Mesendoderm (in vitro differentiated cells): ENCODE measurements around the gene TRABD2B.

Experiments used
- DNase-seq: peaks from one replicate; pipeline ENCODE4 v3.0.0; 2013
- H2AK5ac ChIP-seq: 2 replicates; pipeline ENCODE4 v1.6.1; 2013; ENCODE audit warnings: low read length, inconsistent platforms
- H2BK120ac ChIP-seq: 2 replicates; pipeline ENCODE4 v1.6.1; 2013; ENCODE audit warnings: low read depth, mild to moderate bottlenecking, low read length, moderate library complexity, mixed read lengths
- H2BK15ac ChIP-seq: replicated peaks from 2 replicates; pipeline ENCODE4 v1.6.1; 2013; ENCODE audit warnings: low read depth, mild to moderate bottlenecking, moderate library complexity
- H2BK5ac ChIP-seq: 2 replicates; pipeline ENCODE4 v1.6.1; 2013; ENCODE audit warnings: low read length, inconsistent platforms
- H3K18ac ChIP-seq: 2 replicates; pipeline ENCODE4 v1.6.1; 2013; ENCODE audit warnings: mild to moderate bottlenecking, low read length, mixed read lengths
- H3K23ac ChIP-seq: one replicate; pipeline ENCODE4 v1.6.1; 2013; ENCODE audit warnings: low read length
- H3K27ac ChIP-seq: 2 replicates; pipeline ENCODE4 v1.5.1; 2013; ENCODE audit warnings: low read depth, mild to moderate bottlenecking, inconsistent platforms, low read length, moderate library complexity
- H3K27me3 ChIP-seq: 2 replicates; pipeline ENCODE4 v1.6.1; 2013; ENCODE audit warnings: low read length, control low read depth, mild to moderate bottlenecking, inconsistent platforms; ENCODE audit not compliant: insufficient read depth, poor library complexity
- H3K36me3 ChIP-seq: 2 replicates; pipeline ENCODE4 v1.6.1; 2013; ENCODE audit warnings: low read length, inconsistent platforms; ENCODE audit not compliant: control insufficient read depth, insufficient read depth
- H3K4ac ChIP-seq: one replicate; pipeline ENCODE4 v1.6.1; 2013; ENCODE audit warnings: low read depth, mild to moderate bottlenecking, low read length, moderate library complexity
- H3K4me1 ChIP-seq: 2 replicates; pipeline ENCODE4 v1.6.1; 2013; ENCODE audit warnings: low read depth, low read length, inconsistent platforms; ENCODE audit not compliant: control insufficient read depth
- H3K4me2 ChIP-seq: 2 replicates; pipeline ENCODE4 v1.6.1; 2013; ENCODE audit warnings: low read length
- H3K4me3 ChIP-seq: 2 replicates; pipeline ENCODE4 v1.5.1; 2013; ENCODE audit warnings: mild to moderate bottlenecking, low read length
- H3K56ac ChIP-seq: one replicate; pipeline ENCODE4 v1.6.1; 2013; ENCODE audit warnings: low read length
- H3K79me1 ChIP-seq: 2 replicates; pipeline ENCODE4 v1.6.1; 2013; ENCODE audit warnings: low read length, inconsistent platforms
- H3K79me2 ChIP-seq: 2 replicates; pipeline ENCODE4 v1.6.1; 2013; ENCODE audit warnings: mild to moderate bottlenecking, low read length; ENCODE audit not compliant: control insufficient read depth, insufficient read depth
- H3K9ac ChIP-seq: 2 replicates; pipeline ENCODE4 v1.6.1; 2013; ENCODE audit warnings: low read length, inconsistent platforms
- H4K5ac ChIP-seq: one replicate; pipeline ENCODE4 v1.6.1; 2013; ENCODE audit warnings: low read length
- H4K8ac ChIP-seq: one replicate; pipeline ENCODE4 v1.6.1; 2013; ENCODE audit warnings: low read depth, mild to moderate bottlenecking, control low read depth, low read length, moderate library complexity
- WGBS: extraction: QIAGEN DNeasy Blood & Tissue Kit; methylation state at CpG from one replicate; pipeline ENCODE4 v1.1.7; 2013; ENCODE audit warnings: low lambda C conversion rate, missing lambda C conversion rate; ENCODE audit not compliant: insufficient coverage; ENCODE audit errors: extremely low coverage; 5-methylcytosine and 5-hydroxymethylcytosine counted together

The TRABD2B gene

GRCh38 chr1:47843059-47843458, 154.1 kb downstream of the TRABD2B start:
- no CpG with 5 or more reads among the region's 6 CpGs for WGBS
- no peaks in the 10 kb centered on the region for H3K4me1 ChIP-seq

GRCh38 chr1:47842228-47842919, 154.8 kb downstream of the TRABD2B start:
- no CpG with 5 or more reads among the region's 5 CpGs for WGBS

More at GRCh38 chr1:47843059-47843458, 154.1 kb downstream of the TRABD2B start:
- Histone ChIP-seq H3K4ac (no peak overlapping the region), H2AK5ac (no peak overlapping the region), H3K79me1 (no peaks in the 10 kb centered on the region), H4K5ac (no peak overlapping the region), H3K23ac (no peak overlapping the region), H3K79me2 (no peaks in the 10 kb centered on the region), H3K27me3 (no peaks in the 10 kb centered on the region), H3K56ac (no peak overlapping the region), H2BK5ac (no peak overlapping the region), H3K4me2 (no peak overlapping the region), H3K18ac (no peak overlapping the region), H3K27ac (no peak overlapping the region), H2BK15ac (no peak overlapping the region), H3K9ac (no peak overlapping the region), H3K4me3 (no peak overlapping the region), H4K8ac (no peak overlapping the region), H2BK120ac (no peak overlapping the region), H3K36me3 (no peaks in the 10 kb centered on the region)
- DNase-seq, result no peak

DNA sequence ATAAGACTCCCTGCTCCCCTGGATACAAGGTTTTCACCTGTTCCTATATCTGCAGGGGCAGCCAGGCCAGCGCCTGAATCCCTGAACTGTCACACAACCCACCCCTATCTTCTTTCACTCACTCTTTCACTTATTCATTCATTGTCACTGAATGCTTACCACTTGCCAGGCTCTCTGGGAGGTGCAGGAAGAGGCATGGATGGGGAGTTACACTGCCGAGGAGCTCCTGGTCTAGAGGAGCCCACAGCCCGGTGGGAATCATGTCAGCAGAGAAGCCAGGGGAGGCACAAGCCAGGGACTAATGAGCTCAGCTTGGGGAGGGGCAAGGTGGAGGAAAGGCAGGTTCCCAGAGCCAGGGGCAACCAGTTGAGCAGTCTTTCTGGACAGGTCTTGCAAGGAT, 155.8 kb downstream of the TRABD2B start:
- Histone ChIP-seq H3K18ac (no peak overlapping the region), H3K4me2 (no peak overlapping the region), H3K27me3 (no peaks in the 10 kb centered on the region), H4K5ac (no peak overlapping the region), H3K23ac (no peak overlapping the region), H3K79me1 (no peaks in the 10 kb centered on the region), H3K36me3 (no peaks in the 10 kb centered on the region), H3K9ac (no peak overlapping the region), H2BK5ac (no peak overlapping the region), H2BK15ac (no peak overlapping the region), H3K4me3 (no peak overlapping the region), H3K4ac (no peak overlapping the region), H3K79me2 (no peaks in the 10 kb centered on the region), H3K4me1 (no peaks in the 10 kb centered on the region), H4K8ac (no peak overlapping the region), H3K27ac (no peak overlapping the region), H3K56ac (no peak overlapping the region), H2BK120ac (no peak overlapping the region), H2AK5ac (no peak overlapping the region)
- no peak for DNase-seq
- WGBS, result no CpG with 5 or more reads among the region's 3 CpGs

More at GRCh38 chr1:47842228-47842919, 154.8 kb downstream of the TRABD2B start:
- Histone ChIP-seq H3K9ac (no peak overlapping the region), H3K23ac (no peak overlapping the region), H3K79me2 (no peaks in the 10 kb centered on the region), H3K79me1 (no peaks in the 10 kb centered on the region), H3K4me2 (no peak overlapping the region), H3K4ac (no peak overlapping the region), H3K27me3 (no peaks in the 10 kb centered on the region), H4K8ac (no peak overlapping the region), H3K36me3 (no peaks in the 10 kb centered on the region), H2BK5ac (no peak overlapping the region), H2AK5ac (no peak overlapping the region), H3K4me3 (no peak overlapping the region), H2BK15ac (no peak overlapping the region), H3K56ac (no peak overlapping the region), H3K27ac (no peak overlapping the region), H3K18ac (no peak overlapping the region), H2BK120ac (no peak overlapping the region), H4K5ac (no peak overlapping the region), H3K4me1 (no peaks in the 10 kb centered on the region)
- no peak for DNase-seq

- H2BK5ac ChIP-seq, result no peak overlapping the region
- no peaks in the 10 kb centered on the region for H3K79me1 ChIP-seq
- no peak overlapping the region for H3K23ac ChIP-seq
- no CpG with 5 or more reads among the region's 4 CpGs for WGBS
- H3K56ac ChIP-seq, result no peak overlapping the region
- no peaks in the 10 kb centered on the region for H3K4me1 ChIP-seq
- no peaks in the 10 kb centered on the region for H3K27me3 ChIP-seq
- H3K4me3 ChIP-seq, result no peak overlapping the region
- no peak overlapping the region for H4K8ac ChIP-seq
- H2AK5ac ChIP-seq, result no peak overlapping the region
- H2BK15ac ChIP-seq, result no peak overlapping the region
- no peak overlapping the region for H3K18ac ChIP-seq
- no peak overlapping the region for H4K5ac ChIP-seq
- no peaks in the 10 kb centered on the region for H3K79me2 ChIP-seq
- DNase-seq, result no peak
- H3K4ac ChIP-seq, result no peak overlapping the region
- H3K27ac ChIP-seq, result no peak overlapping the region
- no peak overlapping the region for H2BK120ac ChIP-seq
- no peaks in the 10 kb centered on the region for H3K36me3 ChIP-seq
- no peak overlapping the region for H3K9ac ChIP-seq
- no peak overlapping the region for H3K4me2 ChIP-seq
Observed at GRCh38 chr1:47840393-47841190, 156.6 kb downstream of the TRABD2B start.

DNA sequence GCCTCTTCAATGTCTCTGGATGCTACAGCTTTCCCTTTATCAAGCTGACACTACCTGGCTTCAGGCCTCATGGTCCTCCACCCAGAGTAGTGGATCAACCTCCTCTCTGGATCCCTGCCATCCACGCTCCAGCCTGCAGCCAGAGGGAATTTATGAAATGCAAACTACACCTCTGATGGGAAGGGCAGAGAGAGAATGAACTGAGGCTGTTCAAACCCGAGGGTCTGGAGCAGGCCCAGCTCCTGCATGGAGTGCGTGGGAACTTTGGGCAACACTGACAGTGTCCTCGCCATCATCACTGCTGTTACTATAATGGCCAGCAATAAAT, 157.8 kb downstream of the TRABD2B start:
- Histone ChIP-seq H3K56ac (no peak overlapping the region), H3K4me3 (no peak overlapping the region), H3K79me2 (no peaks in the 10 kb centered on the region), H4K5ac (no peak overlapping the region), H3K27ac (no peak overlapping the region), H3K18ac (no peak overlapping the region), H3K23ac (no peak overlapping the region), H2AK5ac (no peak overlapping the region), H4K8ac (no peak overlapping the region), H3K4me1 (no peaks in the 10 kb centered on the region), H3K4me2 (no peak overlapping the region), H3K4ac (no peak overlapping the region), H3K27me3 (no peaks in the 10 kb centered on the region), H3K79me1 (no peaks in the 10 kb centered on the region), H2BK15ac (no peak overlapping the region), H2BK5ac (no peak overlapping the region), H3K9ac (no peak overlapping the region), H3K36me3 (no peaks in the 10 kb centered on the region), H2BK120ac (no peak overlapping the region)
- no CpG with 5 or more reads among the region's 4 CpGs for WGBS
- no peak for DNase-seq
